ENCODE data around the gene SAG. TPM values are rescaled to one million over a fixed set of nuclear protein-coding genes. Genes with fewer than 3 reads are reported as not detected.

SAG gene
- total and polyA plus RNA-seq, 2 experiments from 2014 or later, result not detected

DNA sequence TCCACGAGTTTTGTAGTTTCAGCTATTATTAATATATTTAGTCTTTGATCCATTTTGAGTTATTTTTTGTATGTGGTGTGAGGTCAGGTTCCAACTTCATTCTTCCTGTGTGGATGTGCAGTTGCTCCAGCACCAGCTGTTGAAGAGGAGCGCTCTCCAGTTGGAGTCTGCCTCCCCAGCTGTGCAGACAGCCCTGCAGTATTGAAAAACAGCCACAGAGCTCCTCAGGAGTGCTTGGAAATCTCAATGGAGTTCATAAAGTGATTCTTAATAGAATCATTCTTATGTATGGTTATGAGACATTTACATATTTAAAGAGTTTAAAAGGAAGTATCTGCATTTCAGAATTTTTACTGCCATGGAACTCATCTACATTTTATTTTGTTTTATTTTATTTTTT lies 64.0 kb downstream of the SAG start (continued):
- TF ChIP-seq STAT1 (IDR thresholded peaks at IDR 0.05; ENCODE audit: unreplicated experiment), result no peak
- TF ChIP-seq, protein P1, sequence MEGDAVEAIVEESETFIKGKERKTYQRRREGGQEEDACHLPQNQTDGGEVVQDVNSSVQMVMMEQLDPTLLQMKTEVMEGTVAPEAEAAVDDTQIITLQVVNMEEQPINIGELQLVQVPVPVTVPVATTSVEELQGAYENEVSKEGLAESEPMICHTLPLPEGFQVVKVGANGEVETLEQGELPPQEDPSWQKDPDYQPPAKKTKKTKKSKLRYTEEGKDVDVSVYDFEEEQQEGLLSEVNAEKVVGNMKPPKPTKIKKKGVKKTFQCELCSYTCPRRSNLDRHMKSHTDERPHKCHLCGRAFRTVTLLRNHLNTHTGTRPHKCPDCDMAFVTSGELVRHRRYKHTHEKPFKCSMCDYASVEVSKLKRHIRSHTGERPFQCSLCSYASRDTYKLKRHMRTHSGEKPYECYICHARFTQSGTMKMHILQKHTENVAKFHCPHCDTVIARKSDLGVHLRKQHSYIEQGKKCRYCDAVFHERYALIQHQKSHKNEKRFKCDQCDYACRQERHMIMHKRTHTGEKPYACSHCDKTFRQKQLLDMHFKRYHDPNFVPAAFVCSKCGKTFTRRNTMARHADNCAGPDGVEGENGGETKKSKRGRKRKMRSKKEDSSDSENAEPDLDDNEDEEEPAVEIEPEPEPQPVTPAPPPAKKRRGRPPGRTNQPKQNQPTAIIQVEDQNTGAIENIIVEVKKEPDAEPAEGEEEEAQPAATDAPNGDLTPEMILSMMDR (conservative IDR thresholded peaks at IDR 0.05; ENCODE audit: low read depth in 2 of 2), result no peak
- no peak for TF ChIP-seq REST (IDR thresholded peaks at IDR 0.05; ENCODE audit: unreplicated experiment)
- no peak for TF ChIP-seq ZNF331 (CRISPR knock-in tag; IDR thresholded peaks at IDR 0.05; ENCODE audit: low read depth)

- H4K20me1 ChIP-seq (replicated peaks; ENCODE audit: insufficient read depth), result peaks cover 16% of the 10 kb centered on the region; the same call in 1 of the 2 replicates
- Mint-ChIP-seq H3K27ac (no peak overlapping the region; the same call in 1 of the 2 replicates), H3K36me3 (ENCODE audit: low read depth) (peaks cover 8% of the 10 kb centered on the region; the same call in 2 of the 3 replicates), H3K9me3 (no peaks in the 10 kb centered on the region), H3K27me3 (ENCODE audit: insufficient read depth, low read depth, poor library complexity) (no peaks in the 10 kb centered on the region), H3K4me3 (no peak overlapping the region), H3K4me1 (peaks cover 20% of the 10 kb centered on the region)
- H2AFZ ChIP-seq, result no peak overlapping the region
- H3K27ac ChIP-seq (ENCODE audit: low read depth), result no peak overlapping the region
- no peak overlapping the region for H3K4me2 ChIP-seq
- H3K79me2 ChIP-seq (replicated peaks; ENCODE audit: insufficient read depth), result peaks cover 17% of the 10 kb centered on the region
- peaks cover 6% of the 10 kb centered on the region for H3K4me1 ChIP-seq (ENCODE audit: insufficient read depth)
- no peak overlapping the region for H3K4me3 ChIP-seq
- ATAC-seq (no peak), DNase-seq (ENCODE audit: low spot score) (no peak)
- no peaks in the 10 kb centered on the region for H3K27me3 ChIP-seq (ENCODE audit: insufficient read depth)
- H3F3A ChIP-seq (replicated peaks; ENCODE audit: low read depth), result no peaks in the 10 kb centered on the region
- H3K36me3 ChIP-seq (ENCODE audit: insufficient read depth), result no peaks in the 10 kb centered on the region
- H3K9me2 ChIP-seq (ENCODE audit: insufficient read depth), result no peaks in the 10 kb centered on the region
- TF ChIP-seq ZNF331 (CRISPR knock-in tag; IDR thresholded peaks at IDR 0.05; ENCODE audit: low read depth) (no peak), REST (IDR thresholded peaks at IDR 0.05; ENCODE audit: unreplicated experiment) (no peak), NANOG (IDR thresholded peaks at IDR 0.05; ENCODE audit: borderline replicate concordance) (no peak), CREB1 (CRISPR knock-in tag; IDR thresholded peaks at IDR 0.05; ENCODE audit: low read depth) (no peak), EZH2 (IDR thresholded peaks at IDR 0.05; ENCODE audit: low read depth, unreplicated experiment) (no peak), EZH2phosphoT487 (IDR thresholded peaks at IDR 0.05; ENCODE audit: unreplicated experiment) (no peak), STAT1 (IDR thresholded peaks at IDR 0.05; ENCODE audit: unreplicated experiment) (no peak)
- TF ChIP-seq, protein P1 (conservative IDR thresholded peaks at IDR 0.05; ENCODE audit: low read depth in 2 of 2), result no peak
Observed at GRCh38 chr2:233372855-233373254, 65.2 kb downstream of the SAG start.
